ENCODE measurements around the gene ARHGEF25. TPM values are rescaled to one million over a fixed set of nuclear protein-coding genes. Genes with fewer than 3 reads are reported as not detected.

Gene ARHGEF25
- total RNA-seq, 2 experiments from 2014 or later: 2.2 to 2.6 TPM

DNA sequence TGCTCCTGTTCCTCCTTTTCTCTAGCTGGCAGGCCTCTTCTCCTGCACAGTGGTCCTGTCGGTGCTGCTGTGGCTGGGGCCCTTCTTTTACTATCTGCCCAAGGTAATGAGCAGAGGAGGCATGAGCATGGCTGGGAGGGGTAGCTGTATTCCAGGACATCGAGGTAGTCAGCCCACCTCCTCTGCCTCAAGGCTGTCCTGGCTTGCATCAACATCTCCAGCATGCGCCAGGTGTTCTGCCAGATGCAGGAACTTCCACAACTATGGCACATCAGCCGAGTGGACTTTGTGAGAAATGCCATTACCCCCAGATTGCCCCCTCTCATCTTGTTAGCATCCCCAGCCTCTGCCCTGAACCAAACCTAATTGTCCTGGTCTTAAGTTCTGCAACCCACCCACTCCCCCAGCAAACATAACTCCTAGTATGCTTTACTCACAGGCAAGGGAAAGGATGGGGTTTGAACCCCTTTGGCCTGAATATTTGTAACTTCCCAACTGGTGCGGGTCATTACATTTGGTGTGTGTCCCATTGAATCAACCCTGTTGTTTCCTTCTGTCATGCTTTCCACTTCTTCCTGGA, 12.7 kb downstream of the ARHGEF25 start:
- ATAC-seq (no peak), DNase-seq (no peak)
- peaks cover 40% of the 10 kb centered on the region for H3K4me1 Mint-ChIP-seq
- ChIA-PET POLR2A (interaction anchor here (0.7 kb wide), 2 partner anchors 21 to 22 kb away, joined by 3 read pairs; no protein-coding TSS in a partner anchor), CTCF (interaction anchor here (0.8 to 6.3 kb wide), 3 partner anchors 30 to 165 kb away, joined by 3 to 76 read pairs (median 4); partner anchors contain the start of gene GLI1)
- H3K27ac Mint-ChIP-seq: no peak overlapping the region
- no peak overlapping the region for H3K4me3 Mint-ChIP-seq
- H3K9me3 Mint-ChIP-seq (ENCODE audit: low read depth): no peaks in the 10 kb centered on the region
- peaks cover 88% of the 10 kb centered on the region for H3K27me3 Mint-ChIP-seq
- no peaks in the 10 kb centered on the region for H3K36me3 Mint-ChIP-seq (ENCODE audit: low read depth)
- intact Hi-C loops (cut with DNase I, micrococcal nuclease): loop anchor here in 1 of 2 experiments (5.0 kb wide), 1 partner anchor 167 kb away; the partner anchor contains the start of genes GLI1 and INHBE

- no peak overlapping the region for H3K27ac Mint-ChIP-seq
- POLR2A ChIA-PET: interaction anchor here (0.9 kb wide), 1 partner anchor 1264 kb away, joined by 3 read pairs; the partner anchor contains the start of gene STAT2
- intact Hi-C loops (cut with DNase I, micrococcal nuclease): loop anchor here in 1 of 2 experiments (5.0 kb wide), 1 partner anchor 167 kb away; the partner anchor contains the start of genes GLI1 and INHBE
Observed at GRCh38 chr12:57624441-57625220, 13.4 kb downstream of the ARHGEF25 start.

DNA sequence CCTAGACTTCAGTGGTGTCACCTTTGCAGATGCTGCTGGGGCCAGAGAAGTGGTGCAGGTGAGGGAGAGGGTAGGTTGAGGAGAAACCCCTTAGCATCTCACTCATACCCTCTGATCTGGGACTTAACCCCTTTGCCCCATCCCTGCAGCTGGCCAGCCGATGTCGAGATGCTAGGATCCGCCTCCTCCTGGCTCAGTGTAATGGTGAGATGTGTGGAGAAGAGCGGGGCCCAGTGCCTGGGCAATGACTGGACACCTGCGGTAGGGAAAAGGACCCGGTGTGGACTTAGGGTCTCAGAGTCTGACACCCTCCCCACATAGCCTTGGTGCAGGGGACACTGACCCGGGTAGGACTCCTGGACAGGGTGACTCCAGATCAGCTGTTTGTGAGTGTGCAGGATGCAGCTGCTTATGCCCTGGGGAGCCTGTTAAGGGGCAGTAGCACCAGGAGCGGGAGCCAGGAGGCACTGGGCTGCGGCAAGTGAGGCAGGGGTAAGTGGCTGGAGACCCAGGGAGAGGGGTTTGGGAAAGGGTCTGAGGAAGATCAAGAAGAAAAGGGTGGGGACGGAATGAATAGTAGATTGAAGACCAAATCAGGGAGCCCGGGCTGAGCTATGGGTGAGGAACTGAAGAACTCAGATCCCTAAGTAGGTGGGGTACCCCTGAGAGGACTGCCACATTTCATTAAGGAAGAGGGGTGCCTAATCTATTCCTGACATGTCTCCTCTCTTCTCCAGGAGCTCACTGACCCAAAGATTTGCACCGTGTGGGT, 14.2 kb downstream of the ARHGEF25 start:
- peaks cover 30% of the 10 kb centered on the region for H3K4me1 Mint-ChIP-seq
- intact Hi-C loops (cut with DNase I, micrococcal nuclease): no loop called here
- ChIA-PET POLR2A (interaction anchor here (0.9 kb wide), 1 partner anchor 1265 kb away, joined by 3 read pairs; the partner anchor contains the start of gene STAT2), CTCF (interaction anchor here (0.7 to 6.3 kb wide), 7 partner anchors 8 to 175 kb away, joined by 3 to 76 read pairs (median 3); no protein-coding TSS in a partner anchor)
- no peaks in the 10 kb centered on the region for H3K36me3 Mint-ChIP-seq (ENCODE audit: low read depth)
- DNase-seq: no peak
- no peak for ATAC-seq
- H3K27ac Mint-ChIP-seq: no peak overlapping the region
- no peaks in the 10 kb centered on the region for H3K9me3 Mint-ChIP-seq (ENCODE audit: low read depth)
- no peak overlapping the region for H3K4me3 Mint-ChIP-seq
- H3K27me3 Mint-ChIP-seq: peaks cover 88% of the 10 kb centered on the region

More at GRCh38 chr12:57624441-57625220, 13.4 kb downstream of the ARHGEF25 start:
- ATAC-seq (no peak), DNase-seq (no peak)
- Mint-ChIP-seq H3K27me3 (peaks cover 87% of the 10 kb centered on the region), H3K36me3 (ENCODE audit: low read depth) (no peaks in the 10 kb centered on the region), H3K9me3 (ENCODE audit: low read depth) (no peaks in the 10 kb centered on the region), H3K4me1 (peaks cover 37% of the 10 kb centered on the region), H3K4me3 (no peak overlapping the region)
- CTCF ChIA-PET: interaction anchor here (1.0 to 6.3 kb wide), 5 partner anchors 8 to 41 kb away, joined by 3 to 76 read pairs (median 5); no protein-coding TSS in a partner anchor

GRCh38 chr12:57626111-57626920, 15.1 kb downstream of the ARHGEF25 start:
- ChIA-PET CTCF (interaction anchor here (0.7 to 1.5 kb wide), 4 partner anchors 9 to 176 kb away, joined by 3 to 5 read pairs (median 3); partner anchors contain the start of gene ARHGEF25), POLR2A (no interaction called here)
- intact Hi-C loops (cut with DNase I, micrococcal nuclease): no loop called here
- no peak for DNase-seq
- Mint-ChIP-seq H3K4me3 (no peak overlapping the region), H3K36me3 (ENCODE audit: low read depth) (no peaks in the 10 kb centered on the region), H3K27ac (no peak overlapping the region), H3K4me1 (peaks cover 22% of the 10 kb centered on the region), H3K27me3 (peaks cover 88% of the 10 kb centered on the region), H3K9me3 (ENCODE audit: low read depth) (no peaks in the 10 kb centered on the region)
- ATAC-seq: no peak

DNA sequence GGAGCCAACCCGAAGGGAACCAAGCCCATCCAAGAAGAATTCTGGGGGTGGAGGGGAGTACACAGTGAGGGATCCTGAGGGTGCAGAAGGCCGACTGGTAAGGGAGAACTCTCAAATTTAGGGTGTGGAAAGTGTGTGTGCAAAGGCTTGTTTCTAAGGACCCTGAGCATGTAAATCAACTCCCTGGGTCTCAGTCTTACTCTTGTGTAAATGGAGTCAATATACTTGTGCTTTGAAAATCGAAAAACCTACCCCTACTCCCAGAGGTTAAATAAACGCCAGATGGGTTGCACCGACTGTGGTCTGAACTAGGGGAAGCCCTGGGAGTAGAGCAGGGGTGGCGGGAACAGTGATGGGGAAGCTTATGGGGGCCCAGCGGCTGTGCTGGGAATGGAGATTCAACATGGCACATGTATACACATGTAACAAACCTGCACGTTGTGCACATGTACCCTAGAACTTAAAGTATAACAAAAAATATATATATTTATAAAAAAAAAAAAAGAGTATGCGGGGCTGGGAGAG, 15.7 kb downstream of the ARHGEF25 start:
- CTCF ChIA-PET: interaction anchor here (0.7 to 1.7 kb wide), 9 partner anchors 13 to 328 kb away, joined by 3 to 10 read pairs (median 4); partner anchors contain the start of genes ARHGEF25 and GLI1
- Mint-ChIP-seq H3K27me3 (peaks cover 88% of the 10 kb centered on the region), H3K4me1 (peaks cover 17% of the 10 kb centered on the region), H3K27ac (no peak overlapping the region), H3K9me3 (ENCODE audit: low read depth) (no peaks in the 10 kb centered on the region), H3K4me3 (no peak overlapping the region), H3K36me3 (ENCODE audit: low read depth) (no peaks in the 10 kb centered on the region)
- DNase-seq (no peak), ATAC-seq (no peak)
- POLR2A ChIA-PET: no interaction called here
- intact Hi-C loops (cut with DNase I, micrococcal nuclease): no loop called here

GRCh38 chr12:57627501-57628279, 16.5 kb downstream of the ARHGEF25 start:
- Mint-ChIP-seq H3K27me3 (peaks cover 81% of the 10 kb centered on the region), H3K36me3 (ENCODE audit: low read depth) (no peaks in the 10 kb centered on the region), H3K27ac (no peak overlapping the region), H3K4me1 (peaks cover 14% of the 10 kb centered on the region), H3K9me3 (ENCODE audit: low read depth) (no peaks in the 10 kb centered on the region), H3K4me3 (no peak overlapping the region)
- POLR2A ChIA-PET: no interaction called here
- intact Hi-C loops (cut with DNase I, micrococcal nuclease): no loop called here
- DNase-seq (peak; percentile 67), ATAC-seq (peak; percentile 79)
- CTCF ChIA-PET: interaction anchor here (0.6 to 1.7 kb wide), 14 partner anchors 10 to 328 kb away, joined by 3 to 10 read pairs (median 4); partner anchors contain the start of genes ARHGEF25 and GLI1

GRCh38 chr12:57628280-57629191, 17.3 kb downstream of the ARHGEF25 start:
- Mint-ChIP-seq H3K4me1 (peaks cover 19% of the 10 kb centered on the region), H3K27ac (no peak overlapping the region), H3K9me3 (ENCODE audit: low read depth) (no peaks in the 10 kb centered on the region), H3K4me3 (no peak overlapping the region), H3K27me3 (peaks cover 77% of the 10 kb centered on the region), H3K36me3 (ENCODE audit: low read depth) (no peaks in the 10 kb centered on the region)
- POLR2A ChIA-PET: no interaction called here
- DNase-seq (no peak), ATAC-seq (no peak)
- CTCF ChIA-PET: interaction anchor here (0.6 to 1.7 kb wide), 7 partner anchors 9 to 435 kb away, joined by 3 to 10 read pairs (median 4); no protein-coding TSS in a partner anchor
- intact Hi-C loops (cut with DNase I, micrococcal nuclease): no loop called here

DNA sequence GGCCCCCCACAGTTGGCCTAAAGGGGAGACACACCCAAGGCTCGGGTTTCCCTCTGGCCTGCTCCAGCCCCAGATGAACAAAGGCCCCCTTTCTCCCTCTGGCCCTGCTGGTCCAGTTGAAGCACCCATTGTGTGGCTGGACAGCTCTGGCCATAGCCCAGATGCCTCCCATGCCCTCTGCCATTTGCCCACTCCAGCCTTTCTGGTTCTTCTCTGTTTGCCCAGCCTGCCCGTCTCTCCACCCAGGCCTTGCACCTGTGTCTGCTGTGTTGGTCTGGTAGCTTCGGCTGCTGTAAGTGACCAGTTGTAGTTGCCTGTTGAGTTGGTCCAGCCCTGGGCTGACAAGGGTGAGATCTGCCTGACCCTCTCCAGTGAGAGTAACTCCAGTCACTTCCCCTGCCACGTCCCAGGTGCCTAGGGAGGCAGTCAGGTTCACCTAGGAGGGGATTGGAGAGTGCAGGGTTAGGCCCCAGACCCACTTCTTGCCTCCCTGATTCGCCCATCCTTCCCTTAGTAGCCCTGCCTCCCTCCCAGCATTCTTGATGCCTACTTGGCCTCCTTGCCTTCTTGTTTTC, 18.7 kb downstream of the ARHGEF25 start:
- DNase-seq: no peak
- H3K4me1 Mint-ChIP-seq: peaks cover 20% of the 10 kb centered on the region
- no peaks in the 10 kb centered on the region for H3K36me3 Mint-ChIP-seq (ENCODE audit: low read depth)
- ATAC-seq: no peak
- ChIA-PET CTCF (interaction anchor here (0.8 to 2.6 kb wide), 6 partner anchors 8 to 306 kb away, joined by 3 to 10 read pairs (median 6); partner anchors contain the start of gene OS9), POLR2A (no interaction called here)
- H3K27me3 Mint-ChIP-seq: peaks cover 71% of the 10 kb centered on the region
- intact Hi-C loops (cut with DNase I, micrococcal nuclease): loop anchor here (5.0 kb wide), 3 partner anchors 62 to 413 kb away; partner anchors contain the start of genes NXPH4 (in 1 of the 2) and OS9 (in 1 of the 2)
- H3K4me3 Mint-ChIP-seq: no peak overlapping the region
- no peak overlapping the region for H3K27ac Mint-ChIP-seq
- H3K9me3 Mint-ChIP-seq (ENCODE audit: low read depth): no peaks in the 10 kb centered on the region

All from activated CD4-positive, alpha-beta T cell treated with anti-CD3 and anti-CD28 coated beads for 36 hours (primary cell).